A673 (cell line): ENCODE results near the gene IDUA. TPM values are rescaled to one million over a fixed set of nuclear protein-coding genes. Genes with fewer than 3 reads are reported as not detected.

Experiments used
- BruUV-seq: library from RNA; stranded (reverse); fragments of 400-500 nt; replicated peaks from 2 replicates; lab custom pipeline; 2021; lab: Mats Ljungman, UMichigan
- CTCF ChIA-PET: fragments of 300-600 bp; sonication (Branson Sonifier 250); formaldehyde crosslinking; loops from one replicate; lab custom pipeline; 2022; ENCODE audit warnings: antibody characterized with exemption; lab: Charles Lee
- POLR2A ChIA-PET: fragments of 300-600 bp; sonication (Branson Sonifier 250); formaldehyde crosslinking; loops from one replicate; lab custom pipeline; 2022; ENCODE audit warnings: antibody characterized with exemption; ENCODE audit not compliant: low non-redundant PET; lab: Charles Lee
- DNase-seq: peaks from one replicate; pipeline ENCODE4 v3.0.0-alpha.2; 2015; ENCODE audit warnings: low spot score
- H3K27ac ChIP-seq: fragments of 200-600 bp; sonication (generic); 2 replicates; pipeline ENCODE4 v1.5.1; 2016; ENCODE audit warnings: mixed run types, low read depth, mild to moderate bottlenecking, mixed read lengths, antibody characterized with exemption, low read length; ENCODE audit not compliant: poor library complexity, severe bottlenecking
- H3K27me3 ChIP-seq: fragments of 200-600 bp; sonication (generic); replicated peaks from 2 replicates; pipeline ENCODE4 v1.6.1; 2017; ENCODE audit warnings: mixed run types, low read depth, mild to moderate bottlenecking, mixed read lengths, antibody characterized with exemption, low read length; ENCODE audit not compliant: insufficient read depth, poor library complexity
- H3K36me3 ChIP-seq: fragments of 200-600 bp; sonication (generic); 2 replicates; pipeline ENCODE4 v1.6.1; 2016; ENCODE audit warnings: mixed run types, mild to moderate bottlenecking, mixed read lengths, antibody characterized with exemption, low read length; ENCODE audit not compliant: insufficient read depth, poor library complexity, severe bottlenecking
- H3K4me1 ChIP-seq: fragments of 200-600 bp; sonication (generic); 2 replicates; pipeline ENCODE4 v1.6.1; 2017; ENCODE audit warnings: mixed run types, mild to moderate bottlenecking, mixed read lengths, antibody characterized with exemption, low read length; ENCODE audit not compliant: insufficient read depth, poor library complexity, severe bottlenecking
- H3K4me3 ChIP-seq: fragments of 200-600 bp; sonication (generic); 2 replicates; pipeline ENCODE4 v1.5.1; 2016; ENCODE audit warnings: low read depth, mixed run types, mild to moderate bottlenecking, mixed read lengths, low read length; ENCODE audit not compliant: poor library complexity, severe bottlenecking
- H3K9me3 ChIP-seq: fragments of 200-600 bp; sonication (generic); 2 replicates; pipeline ENCODE4 v1.6.1; 2016; ENCODE audit warnings: mixed run types, low read depth, mild to moderate bottlenecking, mixed read lengths, antibody characterized with exemption, low read length; ENCODE audit not compliant: poor library complexity, severe bottlenecking
- CTCF ChIP-seq: fragments of 300-800, 200-600 bp; sonication (generic); conservative IDR thresholded peaks from 2 replicates; pipeline ENCODE4 v1.5.1; 2017; ENCODE audit warnings: low read depth, mild to moderate bottlenecking, antibody characterized with exemption, low read length, moderate library complexity, mixed read lengths
- EZH2 ChIP-seq: fragments of 200-600 bp; sonication (generic); IDR thresholded peaks from 2 replicates; pipeline ENCODE4 v1.6.1; 2017; ENCODE audit warnings: borderline replicate concordance, low read depth, mild to moderate bottlenecking, mixed read lengths, antibody characterized with exemption, low read length; ENCODE audit not compliant: poor library complexity, severe bottlenecking
- intact Hi-C: fragments of 100-400 bp; cut with micrococcal nuclease; formaldehyde crosslinking; loops from one replicate; pipeline ENCODE4 v1.10.0; 2022; ENCODE audit not compliant: unreplicated experiment
- total RNA-seq: library from RNA; stranded (reverse); gene quantifications from 2 replicates; pipeline ENCODE4 v1.2.3, GENCODE V29; 2021

The IDUA gene
- total RNA-seq, 1 experiment from 2014 or later: 12.3 TPM

GRCh38 chr4:950136-951020, 36.5 kb upstream of the IDUA start:
- BruUV-seq: no TSS peak
- no peaks in the 10 kb centered on the region for H3K36me3 ChIP-seq
- H3K27ac ChIP-seq: no peak overlapping the region
- H3K4me3 ChIP-seq: no peak overlapping the region
- H3K27me3 ChIP-seq: peaks cover 2% of the 10 kb centered on the region
- no peaks in the 10 kb centered on the region for H3K4me1 ChIP-seq
- CTCF ChIA-PET: no interaction called here
- intact Hi-C loops: no loop called here
- TF ChIP-seq CTCF: no peak
- POLR2A ChIA-PET: no interaction called here
- DNase-seq: no peak
- no peaks in the 10 kb centered on the region for H3K9me3 ChIP-seq

GRCh38 chr4:951186-951585, 35.7 kb upstream of the IDUA start:
- POLR2A ChIA-PET: no interaction called here

GRCh38 chr4:951594-952468, 35.0 kb upstream of the IDUA start:
- H3K4me1 ChIP-seq: no peaks in the 10 kb centered on the region
- CTCF ChIA-PET: no interaction called here
- H3K27me3 ChIP-seq: no peaks in the 10 kb centered on the region
- no peak for TF ChIP-seq EZH2
- BruUV-seq: no TSS peak
- POLR2A ChIA-PET: no interaction called here
- intact Hi-C loops: no loop called here
- H3K27ac ChIP-seq: no peak overlapping the region
- no peak for DNase-seq
- H3K36me3 ChIP-seq: no peaks in the 10 kb centered on the region
- H3K9me3 ChIP-seq: no peaks in the 10 kb centered on the region
- no peak overlapping the region for H3K4me3 ChIP-seq

More at GRCh38 chr4:951186-951585, 35.7 kb upstream of the IDUA start:
- BruUV-seq: no TSS peak
- Histone ChIP-seq H3K9me3 (no peaks in the 10 kb centered on the region), H3K27me3 (no peaks in the 10 kb centered on the region), H3K36me3 (no peaks in the 10 kb centered on the region), H3K4me1 (no peaks in the 10 kb centered on the region), H3K4me3 (no peak overlapping the region), H3K27ac (no peak overlapping the region)
- DNase-seq: no peak
- intact Hi-C loops: no loop called here
- CTCF ChIA-PET: no interaction called here
- TF ChIP-seq EZH2 (no peak), CTCF (no peak)
